Measurements from ENCODE around the gene VIPR1. TPM values are rescaled to one million over a fixed set of nuclear protein-coding genes. Genes with fewer than 3 reads are reported as not detected.

The VIPR1 gene
- total and polyA plus RNA-seq, 2 donors (not counting 1 experiment from before 2014, with no cell fraction given), result 0.11 TPM; not detected in 1

GRCh38 chr3:42499478-42499871, 3.0 kb upstream of the VIPR1 start:
- Histone ChIP-seq H3K36me3 (ENCODE audit: control insufficient read depth, insufficient read depth, low read length) (no peaks in the 10 kb centered on the region), H3K79me2 (ENCODE audit: control insufficient read depth, insufficient read depth, low read length) (no peaks in the 10 kb centered on the region), H3K9me3 (ENCODE audit: control insufficient read depth, insufficient read depth, low read depth, low read length) (no peaks in the 10 kb centered on the region), H3K27me3 (ENCODE audit: control insufficient read depth, insufficient read depth, low read length) (peaks cover 33% of the 10 kb centered on the region), H3K4me2 (ENCODE audit: extremely low read depth, insufficient read depth, low read length) (no peak overlapping the region), H4K20me1 (ENCODE audit: control insufficient read depth, extremely low read depth, insufficient read depth, low read length) (no peaks in the 10 kb centered on the region), H3K9ac (ENCODE audit: insufficient read depth, low read length) (no peak overlapping the region), H3K27ac (ENCODE audit: insufficient read depth, low read length) (no peak overlapping the region), H3K4me3 (replicated peaks in 1 of 4; ENCODE audit: control extremely low read depth in 1 of 4, insufficient read depth in 1 of 4, low read depth in 3 of 4, low read length in 4 of 4) (no peak overlapping the region), H2AFZ (ENCODE audit: low read length) (no peak overlapping the region), H3K4me1 (ENCODE audit: control insufficient read depth, extremely low read depth, insufficient read depth, low read length) (no peaks in the 10 kb centered on the region)
- TF ChIP-seq CTCF (conservative IDR thresholded peaks at IDR 0.05 in 1 of 2, IDR thresholded peaks at IDR 0.05 in 1 of 2; ENCODE audit: low read depth in 1 of 2, low read length in 2 of 2) (no peak), EZH2 (IDR thresholded peaks at IDR 0.05; ENCODE audit: low read length, missing control alignments) (no peak)
- no peak for DNase-seq (ENCODE audit: low read depth in 2 of 2)

GRCh38 chr3:42500091-42500490, 2.4 kb upstream of the VIPR1 start:
- H2AFZ ChIP-seq (ENCODE audit: low read length), result no peak overlapping the region
- no peak overlapping the region for H3K9ac ChIP-seq (ENCODE audit: insufficient read depth, low read length)
- no peak overlapping the region for H3K4me2 ChIP-seq (ENCODE audit: extremely low read depth, insufficient read depth, low read length)
- H4K20me1 ChIP-seq (ENCODE audit: control insufficient read depth, extremely low read depth, insufficient read depth, low read length), result no peaks in the 10 kb centered on the region
- no peak overlapping the region for H3K27ac ChIP-seq (ENCODE audit: insufficient read depth, low read length)
- DNase-seq (ENCODE audit: low read depth in 2 of 2), result no peak
- H3K36me3 ChIP-seq (ENCODE audit: control insufficient read depth, insufficient read depth, low read length), result no peaks in the 10 kb centered on the region
- no peak overlapping the region for H3K4me3 ChIP-seq (replicated peaks in 1 of 4; ENCODE audit: control extremely low read depth in 1 of 4, insufficient read depth in 1 of 4, low read depth in 3 of 4, low read length in 4 of 4)
- H3K9me3 ChIP-seq (ENCODE audit: control insufficient read depth, insufficient read depth, low read depth, low read length), result no peaks in the 10 kb centered on the region
- TF ChIP-seq CTCF (conservative IDR thresholded peaks at IDR 0.05 in 1 of 2, IDR thresholded peaks at IDR 0.05 in 1 of 2; ENCODE audit: low read depth in 1 of 2, low read length in 2 of 2) (no peak), EZH2 (IDR thresholded peaks at IDR 0.05; ENCODE audit: low read length, missing control alignments) (no peak)
- H3K79me2 ChIP-seq (ENCODE audit: control insufficient read depth, insufficient read depth, low read length), result no peaks in the 10 kb centered on the region
- peaks cover 33% of the 10 kb centered on the region for H3K27me3 ChIP-seq (ENCODE audit: control insufficient read depth, insufficient read depth, low read length)
- H3K4me1 ChIP-seq (ENCODE audit: control insufficient read depth, extremely low read depth, insufficient read depth, low read length), result no peaks in the 10 kb centered on the region

GRCh38 chr3:42500909-42501308, 1.5 kb upstream of the VIPR1 start:
- Histone ChIP-seq H3K4me1 (ENCODE audit: control insufficient read depth, extremely low read depth, insufficient read depth, low read length) (no peaks in the 10 kb centered on the region), H4K20me1 (ENCODE audit: control insufficient read depth, extremely low read depth, insufficient read depth, low read length) (no peaks in the 10 kb centered on the region), H3K79me2 (ENCODE audit: control insufficient read depth, insufficient read depth, low read length) (no peaks in the 10 kb centered on the region), H3K9me3 (ENCODE audit: control insufficient read depth, insufficient read depth, low read depth, low read length) (no peaks in the 10 kb centered on the region), H3K9ac (ENCODE audit: insufficient read depth, low read length) (no peak overlapping the region), H2AFZ (ENCODE audit: low read length) (no peak overlapping the region), H3K27me3 (ENCODE audit: control insufficient read depth, insufficient read depth, low read length) (peaks cover 33% of the 10 kb centered on the region), H3K27ac (ENCODE audit: insufficient read depth, low read length) (no peak overlapping the region), H3K36me3 (ENCODE audit: control insufficient read depth, insufficient read depth, low read length) (no peaks in the 10 kb centered on the region), H3K4me2 (ENCODE audit: extremely low read depth, insufficient read depth, low read length) (no peak overlapping the region), H3K4me3 (replicated peaks in 1 of 4; ENCODE audit: control extremely low read depth in 1 of 4, insufficient read depth in 1 of 4, low read depth in 3 of 4, low read length in 4 of 4) (no peak overlapping the region)
- peak; percentile 5 for TF ChIP-seq EZH2 (IDR thresholded peaks at IDR 0.05; ENCODE audit: low read length, missing control alignments)
- no peak for TF ChIP-seq CTCF (conservative IDR thresholded peaks at IDR 0.05 in 1 of 2, IDR thresholded peaks at IDR 0.05 in 1 of 2; ENCODE audit: low read depth in 1 of 2, low read length in 2 of 2)
- DNase-seq (ENCODE audit: low read depth in 2 of 2), result no peak
